ENCODE measurements around the gene ACADSB.

The ACADSB gene

GRCh38 chr10:123044391-123044790 lies 35.6 kb downstream of the ACADSB start:
- no peaks in the 10 kb centered on the region for H3K4me1 ChIP-seq (ENCODE audit: control insufficient read depth in 2 of 2, insufficient read depth in 1 of 2, low read depth in 1 of 2, low read length in 2 of 2)
- H3K36me3 ChIP-seq (replicated peaks in 1 of 2; ENCODE audit: control insufficient read depth in 2 of 2, insufficient read depth in 2 of 2, low read length in 2 of 2) = peaks cover 0 to 20% of the 10 kb centered on the region in 2 donors
- no peak overlapping the region for H4K8ac ChIP-seq (ENCODE audit: low read depth, low read length)
- H3K18ac ChIP-seq (ENCODE audit: low read length) = no peak overlapping the region
- no peak overlapping the region for H3K4me3 ChIP-seq (ENCODE audit: low read length in 2 of 2)
- H2BK120ac ChIP-seq (ENCODE audit: low read depth, low read length) = no peak overlapping the region
- no peak overlapping the region for H3K4me2 ChIP-seq (ENCODE audit: insufficient read depth, low read length, poor library complexity, severe bottlenecking)
- no peaks in the 10 kb centered on the region for H3K79me1 ChIP-seq (ENCODE audit: low read depth, low read length)
- H3K27ac ChIP-seq (replicated peaks; ENCODE audit: low read length) = no peak overlapping the region
- H3K14ac ChIP-seq (ENCODE audit: low read length) = no peak overlapping the region
- H2BK5ac ChIP-seq (ENCODE audit: low read length) = no peak overlapping the region
- no peak overlapping the region for H3K4ac ChIP-seq (ENCODE audit: low read length)
- H3K9ac ChIP-seq (ENCODE audit: low read depth, low read length, poor library complexity) = no peak overlapping the region
- no peak overlapping the region for H2AFZ ChIP-seq (ENCODE audit: low read length)
- no CpG with 5 or more reads among the region's 2 CpGs for WGBS, 2 donors (ENCODE audit: extremely low coverage in 2 of 2, insufficient read length in 2 of 2, insufficient replicate concordance in 1 of 2)
- no peaks in the 10 kb centered on the region for H3K27me3 ChIP-seq (ENCODE audit: control insufficient read depth in 3 of 3, insufficient read depth in 3 of 3, low read depth in 1 of 3, low read length in 3 of 3)
- DNase-seq (ENCODE audit: low spot score) = no peak
- no peak overlapping the region for H2BK15ac ChIP-seq (ENCODE audit: low read length)
- no peak overlapping the region for H2AK5ac ChIP-seq (ENCODE audit: low read depth, low read length)
- no peak overlapping the region for H2BK12ac ChIP-seq (ENCODE audit: low read length)
- H3K9me3 ChIP-seq (replicated peaks in 1 of 2; ENCODE audit: control insufficient read depth in 2 of 2, insufficient read depth in 1 of 2, low read depth in 1 of 2, low read length in 2 of 2) = no peaks in the 10 kb centered on the region
- no peak overlapping the region for H4K91ac ChIP-seq (ENCODE audit: low read depth, low read length, poor library complexity)
- H3K23ac ChIP-seq (ENCODE audit: low read depth, low read length, poor library complexity) = no peak overlapping the region

- no peak overlapping the region for H3K27ac ChIP-seq (replicated peaks; ENCODE audit: low read length)
- H2BK120ac ChIP-seq (ENCODE audit: low read depth, low read length) = no peak overlapping the region
- no peak overlapping the region for H3K4me3 ChIP-seq (ENCODE audit: low read length in 2 of 2)
- H2BK15ac ChIP-seq (ENCODE audit: low read length) = no peak overlapping the region
- H3K4me1 ChIP-seq (ENCODE audit: control insufficient read depth in 2 of 2, insufficient read depth in 1 of 2, low read depth in 1 of 2, low read length in 2 of 2) = no peaks in the 10 kb centered on the region
- H3K4ac ChIP-seq (ENCODE audit: low read length) = no peak overlapping the region
- no peak overlapping the region for H3K4me2 ChIP-seq (ENCODE audit: insufficient read depth, low read length, poor library complexity, severe bottlenecking)
- H3K9ac ChIP-seq (ENCODE audit: low read depth, low read length, poor library complexity) = no peak overlapping the region
- H3K9me3 ChIP-seq (replicated peaks in 1 of 2; ENCODE audit: control insufficient read depth in 2 of 2, insufficient read depth in 1 of 2, low read depth in 1 of 2, low read length in 2 of 2) = no peaks in the 10 kb centered on the region
- no peak overlapping the region for H4K91ac ChIP-seq (ENCODE audit: low read depth, low read length, poor library complexity)
- H3K23ac ChIP-seq (ENCODE audit: low read depth, low read length, poor library complexity) = no peak overlapping the region
- H4K8ac ChIP-seq (ENCODE audit: low read depth, low read length) = no peak overlapping the region
- no peaks in the 10 kb centered on the region for H3K27me3 ChIP-seq (ENCODE audit: control insufficient read depth in 3 of 3, insufficient read depth in 3 of 3, low read depth in 1 of 3, low read length in 3 of 3)
- DNase-seq (ENCODE audit: low spot score) = no peak
- H3K14ac ChIP-seq (ENCODE audit: low read length) = no peak overlapping the region
- H2AK5ac ChIP-seq (ENCODE audit: low read depth, low read length) = no peak overlapping the region
- H2AFZ ChIP-seq (ENCODE audit: low read length) = no peak overlapping the region
- H2BK5ac ChIP-seq (ENCODE audit: low read length) = no peak overlapping the region
- no peak overlapping the region for H2BK12ac ChIP-seq (ENCODE audit: low read length)
- no peak overlapping the region for H3K18ac ChIP-seq (ENCODE audit: low read length)
- H3K79me1 ChIP-seq (ENCODE audit: low read depth, low read length) = no peaks in the 10 kb centered on the region
- H3K36me3 ChIP-seq (replicated peaks in 1 of 2; ENCODE audit: control insufficient read depth in 2 of 2, insufficient read depth in 2 of 2, low read length in 2 of 2) = peaks cover 0 to 23% of the 10 kb centered on the region in 2 donors
- no CpG with 5 or more reads among the region's 4 CpGs for WGBS, 2 donors (ENCODE audit: extremely low coverage in 2 of 2, insufficient read length in 2 of 2, insufficient replicate concordance in 1 of 2)
Measured at GRCh38 chr10:123045961-123046731, 37.3 kb downstream of the ACADSB start.

- Histone ChIP-seq H2AK5ac (ENCODE audit: low read depth, low read length) (no peak overlapping the region), H4K8ac (ENCODE audit: low read depth, low read length) (no peak overlapping the region), H3K4me3 (ENCODE audit: low read length in 2 of 2) (no peak overlapping the region), H3K79me1 (ENCODE audit: low read depth, low read length) (no peaks in the 10 kb centered on the region), H3K9ac (ENCODE audit: low read depth, low read length, poor library complexity) (no peak overlapping the region), H3K4me1 (ENCODE audit: control insufficient read depth in 2 of 2, insufficient read depth in 1 of 2, low read depth in 1 of 2, low read length in 2 of 2) (no peaks in the 10 kb centered on the region), H3K4ac (ENCODE audit: low read length) (no peak overlapping the region), H3K9me3 (replicated peaks in 1 of 2; ENCODE audit: control insufficient read depth in 2 of 2, insufficient read depth in 1 of 2, low read depth in 1 of 2, low read length in 2 of 2) (no peaks in the 10 kb centered on the region), H4K91ac (ENCODE audit: low read depth, low read length, poor library complexity) (no peak overlapping the region), H2BK120ac (ENCODE audit: low read depth, low read length) (no peak overlapping the region), H3K4me2 (ENCODE audit: insufficient read depth, low read length, poor library complexity, severe bottlenecking) (no peak overlapping the region), H3K36me3 (replicated peaks in 1 of 2; ENCODE audit: control insufficient read depth in 2 of 2, insufficient read depth in 2 of 2, low read length in 2 of 2) (peaks cover 0 to 12% of the 10 kb centered on the region in 2 donors), H2AFZ (ENCODE audit: low read length) (no peak overlapping the region), H2BK5ac (ENCODE audit: low read length) (no peak overlapping the region), H2BK12ac (ENCODE audit: low read length) (no peak overlapping the region), H2BK15ac (ENCODE audit: low read length) (no peak overlapping the region), H3K14ac (ENCODE audit: low read length) (no peak overlapping the region), H3K27me3 (ENCODE audit: control insufficient read depth in 3 of 3, insufficient read depth in 3 of 3, low read depth in 1 of 3, low read length in 3 of 3) (no peaks in the 10 kb centered on the region), H3K18ac (ENCODE audit: low read length) (no peak overlapping the region), H3K27ac (replicated peaks; ENCODE audit: low read length) (no peak overlapping the region), H3K23ac (ENCODE audit: low read depth, low read length, poor library complexity) (no peak overlapping the region)
- DNase-seq (ENCODE audit: low spot score) = no peak
- WGBS, 2 donors (ENCODE audit: extremely low coverage in 2 of 2, insufficient read length in 2 of 2, insufficient replicate concordance in 1 of 2) = 100% methylated on average over 2 of the region's 3 CpGs; no CpG with 5 or more reads in 1 of the 2 donors
Measured at GRCh38 chr10:123057968-123058367, 49.2 kb downstream of the ACADSB start.

DNA sequence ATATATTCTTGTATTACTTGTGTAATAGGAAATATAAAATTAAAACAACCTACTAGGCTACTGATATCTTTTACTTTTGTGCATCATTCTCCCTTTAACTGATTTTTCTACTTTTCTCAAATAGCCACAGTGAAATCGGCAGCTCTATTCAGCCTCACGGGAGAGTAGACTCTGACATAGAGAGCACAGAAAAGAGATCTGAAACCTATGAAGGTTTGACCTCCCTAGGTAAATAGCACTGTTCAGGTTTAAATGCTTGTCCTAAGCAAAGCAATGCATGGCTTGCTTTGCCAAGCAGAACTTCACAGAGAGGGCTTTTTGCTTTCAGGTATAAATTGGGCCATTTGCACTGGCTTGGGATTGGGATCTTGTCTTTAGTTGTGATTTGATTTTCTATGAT lies 53.1 kb downstream of the ACADSB start:
- H2AFZ ChIP-seq (ENCODE audit: low read length) = no peak overlapping the region
- H3K79me1 ChIP-seq (ENCODE audit: low read depth, low read length) = no peaks in the 10 kb centered on the region
- no peak overlapping the region for H4K8ac ChIP-seq (ENCODE audit: low read depth, low read length)
- DNase-seq (ENCODE audit: low spot score) = no peak
- no peak overlapping the region for H3K23ac ChIP-seq (ENCODE audit: low read depth, low read length, poor library complexity)
- no peaks in the 10 kb centered on the region for H3K9me3 ChIP-seq (replicated peaks in 1 of 2; ENCODE audit: control insufficient read depth in 2 of 2, insufficient read depth in 1 of 2, low read depth in 1 of 2, low read length in 2 of 2)
- H3K4me2 ChIP-seq (ENCODE audit: insufficient read depth, low read length, poor library complexity, severe bottlenecking) = no peak overlapping the region
- H3K36me3 ChIP-seq (replicated peaks in 1 of 2; ENCODE audit: control insufficient read depth in 2 of 2, insufficient read depth in 2 of 2, low read length in 2 of 2) = no peaks in the 10 kb centered on the region
- H3K27ac ChIP-seq (replicated peaks; ENCODE audit: low read length) = no peak overlapping the region
- no peak overlapping the region for H2BK5ac ChIP-seq (ENCODE audit: low read length)
- H3K4me3 ChIP-seq (ENCODE audit: low read length in 2 of 2) = no peak overlapping the region
- H2BK120ac ChIP-seq (ENCODE audit: low read depth, low read length) = no peak overlapping the region
- no peak overlapping the region for H2BK15ac ChIP-seq (ENCODE audit: low read length)
- no peak overlapping the region for H2BK12ac ChIP-seq (ENCODE audit: low read length)
- H3K27me3 ChIP-seq (ENCODE audit: control insufficient read depth in 3 of 3, insufficient read depth in 3 of 3, low read depth in 1 of 3, low read length in 3 of 3) = peaks cover 0 to 7% (median 0%) of the 10 kb centered on the region in 3 experiments
- no peak overlapping the region for H2AK5ac ChIP-seq (ENCODE audit: low read depth, low read length)
- H3K18ac ChIP-seq (ENCODE audit: low read length) = no peak overlapping the region
- H3K14ac ChIP-seq (ENCODE audit: low read length) = no peak overlapping the region
- no peak overlapping the region for H3K4ac ChIP-seq (ENCODE audit: low read length)
- H3K4me1 ChIP-seq (ENCODE audit: control insufficient read depth in 2 of 2, insufficient read depth in 1 of 2, low read depth in 1 of 2, low read length in 2 of 2) = no peaks in the 10 kb centered on the region
- H3K9ac ChIP-seq (ENCODE audit: low read depth, low read length, poor library complexity) = no peak overlapping the region
- no peak overlapping the region for H4K91ac ChIP-seq (ENCODE audit: low read depth, low read length, poor library complexity)
- no CpG with 5 or more reads among the region's 2 CpGs for WGBS, 2 donors (ENCODE audit: extremely low coverage in 2 of 2, insufficient read length in 2 of 2, insufficient replicate concordance in 1 of 2)

Measured in neuronal stem cell (in vitro differentiated cells).